NCI-H2107 treated with DMSO at 0.1 percent for 48 hours (cell line): ENCODE results near the gene THSD7B.
"Not testable (repeated sequence)": the region's sequence is repeated elsewhere in the genome, so short reads cannot be mapped to it uniquely, and the experiment has no call there.

ENCODE experiments used
- DNase-seq: peaks from one replicate; lab custom pipeline; 2025; ENCODE audit not compliant: unreplicated experiment; lab: John Stamatoyannopoulos, UW

The THSD7B gene

GRCh38 chr2:137039482-137040152 is 274.3 kb downstream of the THSD7B start:
- DNase-seq: no peak

GRCh38 chr2:137047369-137047768 is 282.0 kb downstream of the THSD7B start:
- DNase-seq: no peak

GRCh38 chr2:137048455-137048854 is 283.1 kb downstream of the THSD7B start:
- DNase-seq: no peak

- no peak for DNase-seq
Measured at GRCh38 chr2:137049518-137049917, 284.2 kb downstream of the THSD7B start.

GRCh38 chr2:137050949-137051348 is 285.6 kb downstream of the THSD7B start:
- DNase-seq: no peak

GRCh38 chr2:137051778-137052398 is 286.5 kb downstream of the THSD7B start:
- DNase-seq: no peak

- no peak for DNase-seq
Measured at GRCh38 chr2:137056704-137057103, 291.4 kb downstream of the THSD7B start.

- not testable (repeated sequence) for DNase-seq
Measured at GRCh38 chr2:137076111-137076765, 310.9 kb downstream of the THSD7B start.

GRCh38 chr2:137091704-137092103 is 326.4 kb downstream of the THSD7B start:
- no peak for DNase-seq

GRCh38 chr2:137093116-137093515 is 327.8 kb downstream of the THSD7B start:
- no peak for DNase-seq

GRCh38 chr2:137096187-137096586 is 330.8 kb downstream of the THSD7B start:
- DNase-seq: no peak

- DNase-seq: no peak
Measured at GRCh38 chr2:137096693-137097092, 331.3 kb downstream of the THSD7B start.

- not testable (repeated sequence) for DNase-seq
Measured at GRCh38 chr2:137101814-137102213, 336.5 kb downstream of the THSD7B start.

GRCh38 chr2:137107904-137108303 is 342.6 kb downstream of the THSD7B start:
- DNase-seq: no peak

GRCh38 chr2:137111896-137112295 is 346.6 kb downstream of the THSD7B start:
- no peak for DNase-seq

- DNase-seq: no peak
Measured at GRCh38 chr2:137115081-137115794, 349.9 kb downstream of the THSD7B start.

GRCh38 chr2:137115795-137116089 is 350.4 kb downstream of the THSD7B start:
- no peak for DNase-seq

- DNase-seq: no peak
Measured at GRCh38 chr2:137117385-137117784, 352.0 kb downstream of the THSD7B start.

GRCh38 chr2:137118140-137118539 is 352.8 kb downstream of the THSD7B start:
- no peak for DNase-seq

- no peak for DNase-seq
Measured at GRCh38 chr2:137123226-137123625, 357.9 kb downstream of the THSD7B start.

GRCh38 chr2:137133225-137133624 is 367.9 kb downstream of the THSD7B start:
- no peak for DNase-seq

GRCh38 chr2:137138263-137138662 is 372.9 kb downstream of the THSD7B start:
- DNase-seq: no peak
